IgD-negative memory B cell (primary cell): ENCODE measurements around the gene ZNF493. TPM values are rescaled to one million over a fixed set of nuclear protein-coding genes. Genes with fewer than 3 reads are reported as not detected.

Source experiments
- H3K27ac Mint-ChIP-seq, 3 donors: one replicate each; pipeline ENCODE4 v1.8.0; 2020 to 2022; ENCODE audit warnings: mild to moderate bottlenecking in 3 of 3, mixed read lengths in 3 of 3, moderate library complexity in 1 of 3
- H3K27me3 Mint-ChIP-seq: one replicate; pipeline ENCODE4 v1.8.0; 2021; ENCODE audit warnings: mixed read lengths
- H3K36me3 Mint-ChIP-seq: one replicate; pipeline ENCODE4 v1.8.0; 2020; ENCODE audit warnings: mild to moderate bottlenecking, mixed read lengths
- H3K4me1 Mint-ChIP-seq, 3 donors: one replicate each; pipeline ENCODE4 v1.8.0; 2020 to 2022; ENCODE audit warnings: mixed read lengths in 3 of 3, mild to moderate bottlenecking in 1 of 3
- H3K4me3 Mint-ChIP-seq, 4 donors: one replicate each; pipeline ENCODE4 v1.8.0; 2020 to 2022; ENCODE audit warnings: mild to moderate bottlenecking in 4 of 4, mixed read lengths in 4 of 4, moderate library complexity in 3 of 4
- H3K9me3 Mint-ChIP-seq, 3 donors: one replicate each; pipeline ENCODE4 v1.8.0; 2020 to 2021; ENCODE audit warnings: mixed read lengths in 3 of 3, mild to moderate bottlenecking in 1 of 3
- polyA plus RNA-seq: library from polyadenylated mRNA; unstranded; fragments of 300-500 nt; fragmentation: Illumina TruSeq; gene quantifications from one replicate; pipeline ENCODE4 v1.2.3, GENCODE V29; 2021

Gene ZNF493
- polyA plus RNA-seq, 1 donor from 2014 or later: 14.2 TPM

DNA sequence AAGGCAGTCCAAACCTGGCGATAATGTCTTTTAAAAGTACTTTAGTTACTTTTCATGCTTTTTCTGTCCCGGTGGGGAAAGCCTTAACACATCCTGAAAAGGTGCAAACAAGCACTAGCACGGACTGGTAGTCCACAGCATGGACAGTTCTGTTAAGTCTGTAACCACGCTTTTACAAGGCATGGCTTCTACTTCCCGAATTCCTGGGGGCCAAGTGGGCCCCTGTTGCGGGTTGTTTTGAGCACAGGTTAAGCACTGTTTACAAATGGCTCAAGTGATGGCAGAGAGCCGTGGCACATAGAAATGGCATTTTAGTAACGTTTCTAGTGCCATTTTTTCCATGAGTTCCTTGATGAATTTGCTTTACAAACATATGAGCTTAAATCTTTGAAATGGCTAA, 37.6 kb downstream of the ZNF493 start:
- H3K4me3 Mint-ChIP-seq: no peak overlapping the region
- no peaks in the 10 kb centered on the region for H3K4me1 Mint-ChIP-seq
- no peaks in the 10 kb centered on the region for H3K27me3 Mint-ChIP-seq
- no peak overlapping the region for H3K27ac Mint-ChIP-seq
- peaks cover 3% of the 10 kb centered on the region for H3K36me3 Mint-ChIP-seq
- peaks cover 9 to 38% (median 23%) of the 10 kb centered on the region in 3 donors for H3K9me3 Mint-ChIP-seq

DNA sequence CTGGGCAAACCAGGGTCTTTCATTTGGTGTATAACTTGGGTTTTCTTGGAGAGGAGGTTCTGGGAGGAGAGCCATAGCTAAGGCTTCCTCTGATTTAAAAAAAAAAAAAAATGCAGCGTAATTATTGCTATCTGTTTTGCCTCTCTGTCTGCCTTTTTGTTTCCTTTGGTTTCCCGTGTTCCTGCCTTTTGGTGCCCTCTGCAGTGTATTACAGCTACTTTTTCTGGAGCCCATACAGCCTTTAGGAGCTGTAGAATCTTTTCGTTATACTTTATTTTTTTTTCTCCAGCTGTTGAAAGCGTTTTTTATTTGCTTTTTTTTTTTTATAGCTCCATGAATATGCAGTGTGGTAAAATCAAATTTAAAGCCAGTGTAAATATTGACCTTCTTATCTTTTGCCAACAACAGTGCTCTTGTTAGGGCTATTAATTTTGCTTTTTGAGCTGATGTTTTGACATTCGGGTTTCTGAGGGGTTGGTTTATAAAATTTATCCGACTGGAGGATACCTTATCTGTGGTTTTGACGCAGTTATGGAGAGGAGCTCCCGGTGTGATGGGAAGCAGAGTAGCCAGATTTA, 38.1 kb downstream of the ZNF493 start:
- Mint-ChIP-seq H3K4me1 (no peaks in the 10 kb centered on the region), H3K36me3 (peaks cover 5% of the 10 kb centered on the region), H3K27me3 (no peaks in the 10 kb centered on the region), H3K9me3 (peaks cover 9 to 43% (median 24%) of the 10 kb centered on the region in 3 donors), H3K27ac (no peak overlapping the region), H3K4me3 (no peak overlapping the region)

DNA sequence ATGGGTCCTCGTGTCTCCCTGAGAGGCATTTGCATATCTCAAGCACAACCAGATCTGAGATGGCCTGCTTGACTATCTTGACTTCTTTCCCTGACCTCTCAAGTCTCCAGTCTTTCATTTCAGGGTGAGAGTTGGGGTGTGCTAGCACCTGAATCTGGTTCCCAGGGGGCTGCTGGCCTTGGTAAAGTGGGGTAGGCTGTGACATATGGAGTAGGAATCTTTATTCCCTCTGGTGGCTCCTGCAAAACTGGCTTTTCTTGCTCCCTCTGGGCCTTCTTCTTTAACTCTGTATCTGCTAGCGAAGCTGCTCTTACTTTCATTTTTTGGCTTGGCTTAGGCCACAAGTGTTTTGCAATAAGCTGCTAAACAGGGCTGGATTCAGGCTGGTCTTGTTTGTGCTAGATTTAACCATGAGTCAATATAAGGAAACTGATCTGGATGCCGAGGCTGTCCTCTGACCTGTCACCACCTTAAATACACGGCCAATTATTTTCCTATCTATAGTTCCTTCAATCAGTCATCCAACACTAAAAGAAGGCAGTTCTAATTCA, 42.3 kb downstream of the ZNF493 start:
- peak overlapping the region in 1 of 3 donors; percentile 9 for H3K27ac Mint-ChIP-seq
- peaks cover 5% of the 10 kb centered on the region for H3K36me3 Mint-ChIP-seq
- no peaks in the 10 kb centered on the region for H3K4me1 Mint-ChIP-seq
- H3K9me3 Mint-ChIP-seq: peaks cover 2 to 23% (median 14%) of the 10 kb centered on the region in 3 donors
- H3K27me3 Mint-ChIP-seq: no peaks in the 10 kb centered on the region
- H3K4me3 Mint-ChIP-seq: no peak overlapping the region

DNA sequence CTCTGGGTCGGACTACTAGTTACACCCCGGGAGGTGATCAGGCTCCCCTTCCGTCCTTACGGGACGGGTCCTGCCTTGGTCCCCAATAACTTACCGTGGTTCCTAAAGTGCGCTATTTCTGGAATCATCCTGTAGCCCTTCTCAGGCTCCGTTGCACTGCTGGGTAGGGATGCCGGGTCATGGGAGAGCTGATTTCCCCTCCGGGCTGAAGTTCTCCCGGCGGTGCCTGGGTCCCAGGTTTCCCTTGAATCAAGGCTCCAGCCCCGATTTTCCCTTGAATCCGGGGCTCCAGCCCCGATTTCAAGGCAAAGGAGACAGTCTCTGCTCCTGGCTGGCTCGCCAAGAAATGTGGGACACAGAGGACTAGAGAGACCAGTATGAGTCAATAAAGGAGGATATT, 43.4 kb downstream of the ZNF493 start:
- Mint-ChIP-seq H3K4me1 (no peaks in the 10 kb centered on the region), H3K4me3 (no peak overlapping the region), H3K9me3 (peaks cover 2 to 23% (median 14%) of the 10 kb centered on the region in 3 donors), H3K36me3 (peaks cover 3% of the 10 kb centered on the region), H3K27me3 (no peaks in the 10 kb centered on the region), H3K27ac (no peak overlapping the region)

DNA sequence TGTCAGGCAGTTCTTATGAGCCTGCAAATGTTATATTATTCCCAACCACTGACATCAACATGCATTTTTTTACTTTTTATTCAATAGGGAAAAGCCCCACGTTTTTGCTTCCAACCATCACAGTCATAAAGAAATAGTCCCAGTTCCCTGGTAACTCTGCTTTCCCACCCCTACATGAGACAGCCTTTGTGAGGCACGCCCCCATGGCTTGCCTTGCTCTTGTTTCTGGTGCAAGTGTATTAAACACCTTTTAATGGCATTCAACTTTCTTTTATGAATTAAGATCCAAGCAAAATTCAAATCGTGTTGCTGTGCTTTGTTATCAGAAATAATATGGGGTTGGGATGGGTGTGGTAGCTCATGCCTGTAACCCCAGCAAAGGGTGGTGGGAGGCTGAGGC, 54.3 kb downstream of the ZNF493 start:
- Mint-ChIP-seq H3K27me3 (no peaks in the 10 kb centered on the region), H3K27ac (no peak overlapping the region), H3K36me3 (peaks cover 4% of the 10 kb centered on the region), H3K4me3 (no peak overlapping the region), H3K4me1 (peaks cover 0 to 2% (median 0%) of the 10 kb centered on the region in 3 donors), H3K9me3 (peaks cover 10 to 20% (median 11%) of the 10 kb centered on the region in 3 donors)

DNA sequence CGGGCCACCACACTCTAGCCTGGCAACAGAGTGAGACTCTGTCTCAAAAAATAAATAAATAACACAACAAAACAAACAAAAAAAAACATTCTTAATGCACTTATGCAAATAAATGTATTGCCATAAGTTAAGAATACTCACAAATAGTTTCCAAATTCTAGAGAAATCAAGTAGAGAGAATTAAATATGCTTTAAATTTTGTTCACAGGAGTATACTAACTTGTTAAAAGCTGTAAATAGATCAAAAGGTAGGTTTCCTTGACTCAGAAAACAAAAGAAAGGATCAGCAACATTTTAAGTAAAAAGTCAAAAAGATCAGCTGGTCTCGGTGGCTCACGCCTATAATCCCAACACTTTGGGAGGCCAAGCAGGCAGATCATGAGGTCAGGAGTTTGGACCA, 58.0 kb downstream of the ZNF493 start:
- H3K4me1 Mint-ChIP-seq: peaks cover 0 to 2% (median 0%) of the 10 kb centered on the region in 3 donors
- no peak overlapping the region for H3K27ac Mint-ChIP-seq
- H3K27me3 Mint-ChIP-seq: no peaks in the 10 kb centered on the region
- H3K36me3 Mint-ChIP-seq: peaks cover 5% of the 10 kb centered on the region
- H3K9me3 Mint-ChIP-seq: peaks cover 5 to 16% (median 13%) of the 10 kb centered on the region in 3 donors
- H3K4me3 Mint-ChIP-seq: no peak overlapping the region

DNA sequence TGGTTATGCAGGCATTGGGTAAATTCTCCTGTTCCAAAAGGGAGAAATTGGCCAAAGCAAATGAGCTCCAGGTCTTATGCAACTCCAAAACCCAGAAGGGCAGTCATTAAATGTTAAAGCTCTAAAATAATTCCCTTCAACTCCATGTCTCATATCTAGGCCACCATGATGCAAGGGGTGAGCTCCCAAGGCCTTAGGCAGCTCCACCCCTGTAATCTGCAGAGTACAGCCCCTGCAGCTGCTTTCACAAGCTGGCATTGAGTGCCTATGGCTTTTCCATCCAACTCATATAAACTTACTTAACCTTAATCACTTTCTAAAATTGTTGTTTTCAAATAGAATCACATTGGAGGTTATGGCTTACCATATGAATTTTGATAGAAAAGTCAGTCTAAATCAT, 63.8 kb downstream of the ZNF493 start:
- H3K36me3 Mint-ChIP-seq: peaks cover 13% of the 10 kb centered on the region
- H3K27me3 Mint-ChIP-seq: peaks cover 6% of the 10 kb centered on the region
- peaks cover 0 to 5% (median 3%) of the 10 kb centered on the region in 3 donors for H3K4me1 Mint-ChIP-seq
- no peak overlapping the region for H3K27ac Mint-ChIP-seq
- H3K9me3 Mint-ChIP-seq: peaks cover 0 to 21% (median 21%) of the 10 kb centered on the region in 3 donors
- no peak overlapping the region for H3K4me3 Mint-ChIP-seq

DNA sequence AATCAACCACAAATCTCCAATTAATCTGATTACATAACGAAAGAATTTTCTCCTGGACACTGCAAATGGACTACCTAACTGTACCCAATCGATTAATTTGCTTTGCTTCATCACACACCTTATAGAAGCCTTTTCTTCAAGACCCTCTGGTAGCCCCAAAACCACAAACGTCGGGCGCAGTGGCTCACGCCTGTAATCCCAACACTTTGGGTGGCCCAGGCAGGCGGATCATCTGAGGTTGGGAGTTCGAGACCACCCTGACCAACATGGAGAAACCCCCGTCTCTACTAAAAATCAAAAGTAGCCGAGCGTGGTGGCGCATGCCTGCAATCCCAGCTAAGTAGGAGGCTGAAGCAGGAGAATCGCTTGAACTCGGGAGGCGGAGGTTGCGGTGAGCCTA, 65.6 kb downstream of the ZNF493 start:
- Mint-ChIP-seq H3K9me3 (peaks cover 0 to 21% (median 20%) of the 10 kb centered on the region in 3 donors), H3K4me1 (peaks cover 0 to 5% (median 3%) of the 10 kb centered on the region in 3 donors), H3K4me3 (peak overlapping the region in 1 of 4 donors; percentile 30), H3K36me3 (peaks cover 12% of the 10 kb centered on the region), H3K27me3 (peaks cover 6% of the 10 kb centered on the region), H3K27ac (no peak overlapping the region)

DNA sequence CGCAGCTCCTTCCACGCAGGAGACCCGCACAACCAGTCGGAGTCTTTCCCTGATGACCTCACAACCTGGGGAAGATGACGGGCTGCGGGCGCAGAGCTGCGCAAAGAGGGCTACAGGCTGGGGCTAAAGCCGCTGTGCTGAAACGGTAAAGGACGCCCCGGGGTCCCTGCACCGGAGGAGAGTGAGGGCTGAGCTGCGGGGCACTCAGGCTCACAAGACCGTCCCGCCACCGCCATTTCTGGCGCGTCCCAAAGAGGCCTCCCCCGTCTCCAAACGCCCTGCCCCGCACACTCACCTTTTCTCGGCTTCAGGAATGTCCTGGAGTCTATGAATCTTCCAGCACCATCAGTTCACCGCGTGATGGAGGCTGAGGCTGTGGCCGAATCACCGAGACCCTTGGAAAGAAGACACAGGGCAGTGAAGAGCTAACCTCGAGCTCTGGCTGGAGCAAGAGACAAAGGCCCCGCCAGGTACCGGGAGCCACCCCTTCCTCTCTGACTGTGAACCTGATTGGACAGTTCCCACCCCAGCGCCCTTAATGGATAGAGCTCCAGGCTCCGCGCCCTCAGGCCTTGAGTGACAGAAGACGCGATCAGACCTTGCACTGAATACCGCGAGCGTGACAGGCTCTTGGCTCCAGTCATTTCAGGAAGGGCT, 66.6 kb downstream of the ZNF493 start:
- H3K4me3 Mint-ChIP-seq: peak overlapping the region; percentile 70 to 94 (median 82)
- peaks cover 9% of the 10 kb centered on the region for H3K36me3 Mint-ChIP-seq
- H3K4me1 Mint-ChIP-seq: peaks cover 0 to 5% (median 3%) of the 10 kb centered on the region in 3 donors
- H3K9me3 Mint-ChIP-seq: peaks cover 0 to 16% (median 15%) of the 10 kb centered on the region in 3 donors
- no peak overlapping the region for H3K27ac Mint-ChIP-seq
- peaks cover 6% of the 10 kb centered on the region for H3K27me3 Mint-ChIP-seq

DNA sequence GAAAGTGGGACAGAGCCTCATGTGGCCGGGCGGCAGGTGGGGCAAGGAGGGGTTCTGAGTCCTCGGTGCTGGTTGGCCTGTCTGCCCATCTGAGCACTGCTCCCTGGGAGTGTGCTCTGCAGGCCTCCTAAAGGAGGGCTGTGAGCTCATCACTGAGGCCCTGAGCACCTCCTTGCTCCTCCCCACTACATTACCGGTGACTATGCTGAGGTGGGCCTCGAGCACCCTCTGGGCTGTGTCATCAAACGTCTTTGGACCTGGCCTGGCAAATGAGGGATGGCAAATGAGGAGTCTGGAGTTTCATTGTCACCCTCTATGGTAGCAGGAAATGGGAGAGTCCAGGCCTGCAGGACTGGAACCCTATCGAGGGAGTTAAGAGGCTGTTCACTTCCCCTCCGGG, 69.7 kb downstream of the ZNF493 start:
- Mint-ChIP-seq H3K4me1 (peaks cover 0 to 5% (median 3%) of the 10 kb centered on the region in 3 donors), H3K27ac (no peak overlapping the region), H3K27me3 (peaks cover 6% of the 10 kb centered on the region), H3K36me3 (peaks cover 9% of the 10 kb centered on the region), H3K4me3 (no peak overlapping the region), H3K9me3 (peaks cover 0 to 11% (median 10%) of the 10 kb centered on the region in 3 donors)

DNA sequence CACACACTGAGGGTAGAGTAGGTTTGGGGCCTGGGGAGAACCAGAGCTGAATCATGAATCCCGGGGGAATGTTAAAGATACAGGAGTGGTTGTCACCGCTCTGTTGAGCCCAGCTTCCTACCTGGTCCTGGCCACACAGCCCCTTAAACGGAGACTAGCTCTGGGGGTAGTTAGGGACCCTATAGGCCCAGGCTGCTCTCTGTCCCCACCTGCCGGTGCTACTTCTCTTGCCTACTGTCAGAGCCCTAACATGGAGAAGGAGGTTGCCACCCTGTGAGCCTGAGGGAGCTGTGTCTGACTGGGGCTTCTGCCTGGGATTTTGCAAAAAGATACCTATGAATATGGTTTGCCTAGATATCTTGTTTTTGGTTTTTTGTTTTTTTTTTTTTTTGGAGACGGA, 71.9 kb downstream of the ZNF493 start:
- peaks cover 0 to 1% (median 1%) of the 10 kb centered on the region in 3 donors for H3K4me1 Mint-ChIP-seq
- H3K9me3 Mint-ChIP-seq: peaks cover 0 to 3% (median 2%) of the 10 kb centered on the region in 3 donors
- peaks cover 3% of the 10 kb centered on the region for H3K27me3 Mint-ChIP-seq
- H3K27ac Mint-ChIP-seq: no peak overlapping the region
- H3K36me3 Mint-ChIP-seq: peaks cover 2% of the 10 kb centered on the region
- H3K4me3 Mint-ChIP-seq: no peak overlapping the region

DNA sequence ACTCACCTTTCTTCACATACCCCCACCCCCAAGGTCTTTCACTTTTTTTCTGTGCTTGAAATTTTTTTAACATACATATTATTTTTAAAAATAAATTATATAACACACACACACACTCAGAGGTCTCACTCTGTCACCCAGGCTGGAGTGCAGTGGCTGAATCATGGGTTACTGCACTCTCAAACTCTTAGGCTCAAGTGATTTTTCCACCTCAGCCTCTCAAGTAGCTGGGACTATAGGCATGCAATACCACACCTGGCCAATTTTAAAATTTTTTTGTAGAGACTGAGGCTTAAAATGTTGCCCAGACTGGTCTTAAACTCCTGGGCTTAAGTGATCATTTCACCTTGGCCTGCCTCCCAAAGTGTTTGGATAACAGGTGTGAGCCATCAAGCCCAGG, 75.6 kb downstream of the ZNF493 start:
- H3K4me1 Mint-ChIP-seq: peaks cover 0 to 3% (median 3%) of the 10 kb centered on the region in 3 donors
- peaks cover 2% of the 10 kb centered on the region for H3K36me3 Mint-ChIP-seq
- no peak overlapping the region for H3K27ac Mint-ChIP-seq
- H3K9me3 Mint-ChIP-seq: peaks cover 0 to 3% (median 1%) of the 10 kb centered on the region in 3 donors
- no peak overlapping the region for H3K4me3 Mint-ChIP-seq
- peaks cover 5% of the 10 kb centered on the region for H3K27me3 Mint-ChIP-seq

DNA sequence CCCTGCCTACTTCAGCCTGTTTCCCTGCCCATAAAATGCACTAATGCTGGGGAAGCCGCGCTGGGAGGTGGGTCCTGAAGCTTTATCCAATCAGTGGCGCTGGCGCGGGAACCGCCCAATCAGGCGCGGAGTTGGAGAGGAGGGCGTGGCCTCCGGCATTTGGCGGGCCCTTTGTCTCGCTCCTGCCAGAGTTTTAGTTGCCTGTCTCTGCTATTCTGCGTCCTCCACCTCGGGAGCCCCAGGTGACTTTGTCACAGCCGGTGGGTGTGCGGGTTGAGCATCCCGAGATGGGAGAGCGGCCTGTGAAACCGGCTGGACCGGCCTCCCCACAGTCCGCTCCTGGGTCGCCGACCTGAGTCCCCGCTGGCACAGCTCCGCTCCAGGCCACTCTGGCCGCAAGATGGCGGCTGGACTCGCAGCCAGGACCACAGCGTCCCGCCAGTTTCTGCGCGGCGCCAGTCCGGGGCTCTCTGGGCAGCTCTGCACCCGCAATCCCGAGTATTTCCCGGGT, 77.8 kb downstream of the ZNF493 start:
- Mint-ChIP-seq H3K4me1 (peaks cover 0 to 3% (median 3%) of the 10 kb centered on the region in 3 donors), H3K27ac (no peak overlapping the region), H3K4me3 (peak overlapping the region; percentile 44 to 86 (median 48)), H3K36me3 (peaks cover 2% of the 10 kb centered on the region), H3K27me3 (peaks cover 5% of the 10 kb centered on the region), H3K9me3 (peaks cover 0 to 4% (median 3%) of the 10 kb centered on the region in 3 donors)
